ENCODE measurements around the gene PLPP1. TPM values are rescaled to one million over a fixed set of nuclear protein-coding genes. Genes with fewer than 3 reads are reported as not detected.
"Not testable (repeated sequence)": the region's sequence is repeated elsewhere in the genome, so short reads cannot be mapped to it uniquely, and the experiment has no call there.

PLPP1 gene
- polyA plus RNA-seq, 1 donor from 2014 or later: 9.5 TPM

GRCh38 chr5:55503917-55504316 is 30.8 kb downstream of the PLPP1 start:
- peaks cover 14 to 32% (median 17%) of the 10 kb centered on the region in 3 donors for H3K4me1 Mint-ChIP-seq
- H3K27me3 Mint-ChIP-seq: not testable (repeated sequence)

GRCh38 chr5:55502759-55503158 is 32.0 kb downstream of the PLPP1 start:
- Mint-ChIP-seq H3K27me3 (no peaks in the 10 kb centered on the region), H3K27ac (peak overlapping the region in 2 of 3 donors; percentile 27 to 47), H3K36me3 (peaks cover 3% of the 10 kb centered on the region), H3K4me3 (no peak overlapping the region), H3K4me1 (peaks cover 17 to 40% (median 17%) of the 10 kb centered on the region in 3 donors), H3K9me3 (no peaks in the 10 kb centered on the region)

More at GRCh38 chr5:55503917-55504316, 30.8 kb downstream of the PLPP1 start:
- H3K36me3 Mint-ChIP-seq, H3K9me3 Mint-ChIP-seq, H3K4me3 Mint-ChIP-seq, H3K27ac Mint-ChIP-seq: not testable (repeated sequence)

- peaks cover 16 to 37% (median 17%) of the 10 kb centered on the region in 3 donors for H3K4me1 Mint-ChIP-seq
- H3K4me3 Mint-ChIP-seq: no peak overlapping the region
- H3K9me3 Mint-ChIP-seq: no peaks in the 10 kb centered on the region
- peaks cover 3% of the 10 kb centered on the region for H3K36me3 Mint-ChIP-seq
- H3K27ac Mint-ChIP-seq: no peak overlapping the region
- H3K27me3 Mint-ChIP-seq: no peaks in the 10 kb centered on the region
Observed at GRCh38 chr5:55498457-55498856, 36.3 kb downstream of the PLPP1 start.

GRCh38 chr5:55497712-55498111 is 37.1 kb downstream of the PLPP1 start:
- H3K27ac Mint-ChIP-seq: peak overlapping the region in 1 of 3 donors; percentile 85
- peaks cover 9 to 31% (median 9%) of the 10 kb centered on the region in 3 donors for H3K4me1 Mint-ChIP-seq
- H3K27me3 Mint-ChIP-seq: no peaks in the 10 kb centered on the region
- H3K4me3 Mint-ChIP-seq: no peak overlapping the region
- no peaks in the 10 kb centered on the region for H3K9me3 Mint-ChIP-seq
- H3K36me3 Mint-ChIP-seq: peaks cover 3% of the 10 kb centered on the region

GRCh38 chr5:55495216-55495615 is 39.5 kb downstream of the PLPP1 start:
- H3K27me3 Mint-ChIP-seq: no peaks in the 10 kb centered on the region
- H3K4me1 Mint-ChIP-seq: peaks cover 3 to 16% (median 8%) of the 10 kb centered on the region in 3 donors
- no peaks in the 10 kb centered on the region for H3K9me3 Mint-ChIP-seq
- H3K36me3 Mint-ChIP-seq: peaks cover 3% of the 10 kb centered on the region
- H3K27ac Mint-ChIP-seq: no peak overlapping the region
- no peak overlapping the region for H3K4me3 Mint-ChIP-seq

GRCh38 chr5:55492449-55492848 is 42.3 kb downstream of the PLPP1 start:
- H3K9me3 Mint-ChIP-seq: no peaks in the 10 kb centered on the region
- no peaks in the 10 kb centered on the region for H3K27me3 Mint-ChIP-seq
- no peak overlapping the region for H3K27ac Mint-ChIP-seq
- peak overlapping the region in 1 of 4 donors; percentile 4 for H3K4me3 Mint-ChIP-seq
- no peaks in the 10 kb centered on the region for H3K36me3 Mint-ChIP-seq
- peaks cover 3 to 6% (median 4%) of the 10 kb centered on the region in 3 donors for H3K4me1 Mint-ChIP-seq

- Mint-ChIP-seq H3K27me3 (no peaks in the 10 kb centered on the region), H3K27ac (no peak overlapping the region), H3K36me3 (peaks cover 3% of the 10 kb centered on the region), H3K9me3 (no peaks in the 10 kb centered on the region), H3K4me1 (no peaks in the 10 kb centered on the region), H3K4me3 (no peak overlapping the region)
Observed at GRCh38 chr5:55485073-55485472, 49.7 kb downstream of the PLPP1 start.

GRCh38 chr5:55484531-55484930 is 50.2 kb downstream of the PLPP1 start:
- Mint-ChIP-seq H3K36me3 (peaks cover 3% of the 10 kb centered on the region), H3K9me3 (no peaks in the 10 kb centered on the region), H3K4me3 (no peak overlapping the region), H3K27ac (no peak overlapping the region), H3K27me3 (no peaks in the 10 kb centered on the region), H3K4me1 (peaks cover 0 to under 1% (median 0%) of the 10 kb centered on the region in 3 donors)

- H3K4me1 Mint-ChIP-seq: peaks cover 0 to 2% (median 0%) of the 10 kb centered on the region in 3 donors
- H3K27ac Mint-ChIP-seq: no peak overlapping the region
- H3K4me3 Mint-ChIP-seq: no peak overlapping the region
- no peaks in the 10 kb centered on the region for H3K27me3 Mint-ChIP-seq
- H3K36me3 Mint-ChIP-seq: peaks cover 3% of the 10 kb centered on the region
- H3K9me3 Mint-ChIP-seq: no peaks in the 10 kb centered on the region
Observed at GRCh38 chr5:55483885-55484284, 50.9 kb downstream of the PLPP1 start.

GRCh38 chr5:55481293-55481855 is 53.4 kb downstream of the PLPP1 start:
- H3K36me3 Mint-ChIP-seq: peaks cover 3% of the 10 kb centered on the region
- H3K9me3 Mint-ChIP-seq: no peaks in the 10 kb centered on the region
- peaks cover 0 to 3% (median 1%) of the 10 kb centered on the region in 3 donors for H3K4me1 Mint-ChIP-seq
- no peaks in the 10 kb centered on the region for H3K27me3 Mint-ChIP-seq
- no peak overlapping the region for H3K4me3 Mint-ChIP-seq
- no peak overlapping the region for H3K27ac Mint-ChIP-seq

GRCh38 chr5:55480781-55481180 is 54.0 kb downstream of the PLPP1 start:
- H3K9me3 Mint-ChIP-seq: no peaks in the 10 kb centered on the region
- peaks cover 3% of the 10 kb centered on the region for H3K36me3 Mint-ChIP-seq
- no peaks in the 10 kb centered on the region for H3K27me3 Mint-ChIP-seq
- H3K4me1 Mint-ChIP-seq: peaks cover 0 to 3% (median 1%) of the 10 kb centered on the region in 3 donors
- no peak overlapping the region for H3K4me3 Mint-ChIP-seq
- H3K27ac Mint-ChIP-seq: no peak overlapping the region

GRCh38 chr5:55472642-55473041 is 62.1 kb downstream of the PLPP1 start:
- peaks cover 0 to 5% (median 5%) of the 10 kb centered on the region in 3 donors for H3K4me1 Mint-ChIP-seq
- H3K27ac Mint-ChIP-seq: no peak overlapping the region
- no peaks in the 10 kb centered on the region for H3K27me3 Mint-ChIP-seq
- H3K9me3 Mint-ChIP-seq: no peaks in the 10 kb centered on the region
- H3K4me3 Mint-ChIP-seq: no peak overlapping the region
- peaks cover 6% of the 10 kb centered on the region for H3K36me3 Mint-ChIP-seq

- H3K9me3 Mint-ChIP-seq: no peaks in the 10 kb centered on the region
- no peak overlapping the region for H3K27ac Mint-ChIP-seq
- H3K36me3 Mint-ChIP-seq: peaks cover 8% of the 10 kb centered on the region
- H3K4me3 Mint-ChIP-seq: no peak overlapping the region
- peaks cover 0 to 5% (median 5%) of the 10 kb centered on the region in 3 donors for H3K4me1 Mint-ChIP-seq
- H3K27me3 Mint-ChIP-seq: no peaks in the 10 kb centered on the region
Observed at GRCh38 chr5:55471468-55471867, 63.3 kb downstream of the PLPP1 start.

GRCh38 chr5:55470282-55470681 is 64.5 kb downstream of the PLPP1 start:
- Mint-ChIP-seq H3K27ac (no peak overlapping the region), H3K4me3 (no peak overlapping the region), H3K27me3 (no peaks in the 10 kb centered on the region), H3K36me3 (peaks cover 12% of the 10 kb centered on the region), H3K9me3 (no peaks in the 10 kb centered on the region), H3K4me1 (peaks cover 0 to 5% (median 5%) of the 10 kb centered on the region in 3 donors)

GRCh38 chr5:55469839-55470238 is 64.9 kb downstream of the PLPP1 start:
- Mint-ChIP-seq H3K27ac (no peak overlapping the region), H3K9me3 (no peaks in the 10 kb centered on the region), H3K4me3 (no peak overlapping the region), H3K27me3 (no peaks in the 10 kb centered on the region), H3K4me1 (peaks cover 0 to 5% (median 5%) of the 10 kb centered on the region in 3 donors), H3K36me3 (peaks cover 12% of the 10 kb centered on the region)

- no peak overlapping the region for H3K4me3 Mint-ChIP-seq
- H3K4me1 Mint-ChIP-seq: peaks cover 0 to 5% (median 5%) of the 10 kb centered on the region in 3 donors
- H3K27ac Mint-ChIP-seq: no peak overlapping the region
- H3K27me3 Mint-ChIP-seq: no peaks in the 10 kb centered on the region
- peaks cover 11% of the 10 kb centered on the region for H3K36me3 Mint-ChIP-seq
- no peaks in the 10 kb centered on the region for H3K9me3 Mint-ChIP-seq
Observed at GRCh38 chr5:55467862-55468551, 66.8 kb downstream of the PLPP1 start.
